Activated B cell treated with CpG ODN at 0.5 μM for 24 hours (primary cell): ENCODE measurements around the gene GPNMB. TPM values are rescaled to one million over a fixed set of nuclear protein-coding genes. Genes with fewer than 3 reads are reported as not detected.

Experiments used
- ATAC-seq: fragments of 200-7000 bp; cut with Tn5 transposase; one replicate; pipeline ENCODE4 v1.10.0; 2021; ENCODE audit warnings: low read depth, mild to moderate bottlenecking, moderate library complexity
- CTCF ChIA-PET: fragments of 350-600 bp; sonication (Branson Sonifier 250); formaldehyde crosslinking; loops from one replicate; lab custom pipeline; 2021; ENCODE audit warnings: antibody characterized with exemption; lab: Charles Lee
- POLR2A ChIA-PET: fragments of 350-600 bp; sonication (Branson Sonifier 250); formaldehyde crosslinking; loops from one replicate; lab custom pipeline; 2021; ENCODE audit warnings: antibody characterized with exemption; lab: Charles Lee
- DNase-seq: peaks from one replicate; pipeline ENCODE4 v3.0.0; 2022
- H3K27ac Mint-ChIP-seq: one replicate; pipeline ENCODE4 v1.8.0; 2020; ENCODE audit warnings: mixed read lengths
- H3K27me3 Mint-ChIP-seq: one replicate; pipeline ENCODE4 v1.8.0; 2021; ENCODE audit warnings: mixed read lengths
- H3K36me3 Mint-ChIP-seq: one replicate; pipeline ENCODE4 v1.8.0; 2021; ENCODE audit warnings: low read depth, mixed read lengths
- H3K4me1 Mint-ChIP-seq: one replicate; pipeline ENCODE4 v1.8.0; 2021; ENCODE audit warnings: mixed read lengths
- H3K4me3 Mint-ChIP-seq: one replicate; pipeline ENCODE4 v1.8.0; 2020; ENCODE audit warnings: mild to moderate bottlenecking, mixed read lengths
- H3K9me3 Mint-ChIP-seq: one replicate; pipeline ENCODE4 v1.8.0; 2020; ENCODE audit warnings: mixed read lengths
- intact Hi-C: fragments of 100-400 bp; cut with micrococcal nuclease; formaldehyde crosslinking; loops from one replicate; pipeline ENCODE4 v1.15.1; 2024
- total RNA-seq: library from RNA; stranded (reverse); gene quantifications from 2 replicates; pipeline ENCODE4 v1.2.3, GENCODE V29; 2022
- TF ChIP-seq, protein P1 (sequence below): fragments of 200-600 bp; IDR thresholded peaks from one replicate; pipeline ENCODE4 v1.8.0; 2022; ENCODE audit warnings: antibody characterized with exemption, mild to moderate bottlenecking

The GPNMB gene
- total RNA-seq, 1 donor from 2014 or later: 1.1 TPM

DNA sequence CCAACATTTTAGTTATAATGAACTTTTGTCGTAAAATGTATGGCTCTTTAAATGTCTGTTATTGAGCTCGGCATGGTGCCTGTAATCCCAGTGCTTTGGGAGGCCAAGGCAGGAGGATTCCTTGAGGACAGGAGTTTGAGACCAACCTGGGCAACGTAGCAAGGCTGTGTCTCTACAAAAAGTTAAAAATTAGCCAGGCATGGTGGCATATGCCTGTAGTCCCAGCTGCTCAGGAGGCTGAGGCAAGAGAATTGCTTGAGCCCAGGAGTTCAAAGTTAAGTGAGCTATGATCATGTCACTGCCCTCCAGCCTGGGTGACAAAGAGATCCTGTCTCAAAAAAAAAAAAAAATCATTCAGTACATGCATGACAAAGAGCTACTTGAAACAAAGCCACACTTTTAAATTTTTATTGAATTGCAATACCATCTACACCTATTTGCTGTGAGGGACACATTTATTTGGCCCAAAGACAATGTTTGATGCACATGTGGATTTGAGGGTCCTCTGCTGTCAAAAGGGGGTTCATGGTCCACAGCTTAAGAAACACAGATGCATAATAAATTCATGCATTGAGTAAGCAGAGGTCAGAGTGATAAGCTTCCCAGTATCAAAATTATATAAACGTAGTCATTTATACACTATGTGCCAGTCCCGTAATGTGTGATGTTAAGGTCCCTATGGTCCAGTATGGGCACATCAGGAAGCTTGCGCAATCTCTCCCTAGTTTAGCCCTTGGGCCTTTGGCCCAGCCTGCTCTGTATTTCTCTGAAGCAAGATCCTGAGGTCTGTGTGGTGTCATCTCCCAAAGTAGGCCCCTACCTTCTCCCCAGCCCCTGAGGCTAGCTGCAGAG is 48.2 kb downstream of the GPNMB start:
- Mint-ChIP-seq H3K9me3 (no peaks in the 10 kb centered on the region), H3K4me3 (no peak overlapping the region), H3K27me3 (peaks cover 4% of the 10 kb centered on the region), H3K4me1 (peaks cover 12% of the 10 kb centered on the region), H3K36me3 (peaks cover 7% of the 10 kb centered on the region), H3K27ac (no peak overlapping the region)
- ChIA-PET POLR2A (no interaction called here), CTCF (interaction anchor here (1.0 kb wide), 1 partner anchor 18 kb away, joined by 3 read pairs; no protein-coding TSS in a partner anchor)
- TF ChIP-seq, protein P1, sequence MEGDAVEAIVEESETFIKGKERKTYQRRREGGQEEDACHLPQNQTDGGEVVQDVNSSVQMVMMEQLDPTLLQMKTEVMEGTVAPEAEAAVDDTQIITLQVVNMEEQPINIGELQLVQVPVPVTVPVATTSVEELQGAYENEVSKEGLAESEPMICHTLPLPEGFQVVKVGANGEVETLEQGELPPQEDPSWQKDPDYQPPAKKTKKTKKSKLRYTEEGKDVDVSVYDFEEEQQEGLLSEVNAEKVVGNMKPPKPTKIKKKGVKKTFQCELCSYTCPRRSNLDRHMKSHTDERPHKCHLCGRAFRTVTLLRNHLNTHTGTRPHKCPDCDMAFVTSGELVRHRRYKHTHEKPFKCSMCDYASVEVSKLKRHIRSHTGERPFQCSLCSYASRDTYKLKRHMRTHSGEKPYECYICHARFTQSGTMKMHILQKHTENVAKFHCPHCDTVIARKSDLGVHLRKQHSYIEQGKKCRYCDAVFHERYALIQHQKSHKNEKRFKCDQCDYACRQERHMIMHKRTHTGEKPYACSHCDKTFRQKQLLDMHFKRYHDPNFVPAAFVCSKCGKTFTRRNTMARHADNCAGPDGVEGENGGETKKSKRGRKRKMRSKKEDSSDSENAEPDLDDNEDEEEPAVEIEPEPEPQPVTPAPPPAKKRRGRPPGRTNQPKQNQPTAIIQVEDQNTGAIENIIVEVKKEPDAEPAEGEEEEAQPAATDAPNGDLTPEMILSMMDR: no peak
- no peak for DNase-seq
- intact Hi-C loops: loop anchor here (10.0 kb wide), 1 partner anchor 1830 kb away; the partner anchor contains the start of gene CYCS
- no peak for ATAC-seq

DNA sequence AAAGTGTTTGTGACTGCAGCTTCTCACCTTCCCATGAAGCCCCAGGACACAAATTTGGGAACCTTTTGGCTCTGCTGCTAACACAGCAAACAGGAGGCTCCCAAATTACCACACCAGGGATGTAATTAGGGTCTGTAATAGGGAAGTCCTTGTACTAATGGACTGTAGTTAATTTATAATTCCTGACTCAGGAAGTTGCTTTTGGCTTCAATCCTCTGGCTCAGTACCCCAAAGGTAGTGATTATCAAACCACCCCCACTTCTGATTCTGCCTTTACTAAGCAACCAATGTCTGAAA is 48.8 kb downstream of the GPNMB start:
- ChIA-PET CTCF (no interaction called here), POLR2A (no interaction called here)
- Mint-ChIP-seq H3K4me3 (no peak overlapping the region), H3K9me3 (no peaks in the 10 kb centered on the region), H3K27ac (no peak overlapping the region), H3K4me1 (peaks cover 17% of the 10 kb centered on the region), H3K36me3 (peaks cover 7% of the 10 kb centered on the region), H3K27me3 (peaks cover 4% of the 10 kb centered on the region)
- TF ChIP-seq, protein P1: no peak
- DNase-seq: no peak
- intact Hi-C loops: loop anchor here (10.0 kb wide), 1 partner anchor 1829 kb away; the partner anchor contains the start of gene CYCS
- no peak for ATAC-seq

GRCh38 chr7:23298141-23298881 is 51.7 kb downstream of the GPNMB start:
- TF ChIP-seq, protein P1: no peak
- Mint-ChIP-seq H3K27me3 (peaks cover 4% of the 10 kb centered on the region), H3K27ac (peak overlapping the region; percentile 95), H3K9me3 (no peaks in the 10 kb centered on the region), H3K36me3 (peaks cover 25% of the 10 kb centered on the region), H3K4me3 (peak overlapping the region; percentile 89), H3K4me1 (peaks cover 37% of the 10 kb centered on the region)
- intact Hi-C loops: loop anchor here (2.0 to 10.0 kb wide), 4 partner anchors 46 to 1826 kb away; partner anchors contain the start of genes CYCS and TOMM7
- CTCF ChIA-PET: no interaction called here
- no peak for ATAC-seq
- POLR2A ChIA-PET: interaction anchor here (0.7 to 2.0 kb wide), 11 partner anchors 19 to 1195 kb away, joined by 3 to 22 read pairs (median 4); partner anchors contain the start of gene NUP42
- no peak for DNase-seq

GRCh38 chr7:23298885-23299769 is 52.6 kb downstream of the GPNMB start, which contains the start of gene MALSU1:
Gene MALSU1, plus strand, starts transcription at chr7:23299339. Its CDS starts 14 bp downstream, at chr7:23299353.
- Mint-ChIP-seq H3K4me3 (peak within 1 kb of the TSS; percentile 89), H3K27ac (peak within 1 kb of the TSS; percentile 95), H3K4me1 (peaks cover 39% of the 10 kb centered on the region), H3K9me3 (no peaks in the 10 kb centered on the region), H3K27me3 (peaks cover 4% of the 10 kb centered on the region), H3K36me3 (peaks cover 28% of the 10 kb centered on the region)
- ChIA-PET CTCF (no interaction called here), POLR2A (interaction anchor here (0.6 to 2.0 kb wide), 12 partner anchors 20 to 1196 kb away, joined by 3 to 22 read pairs (median 4); partner anchors contain the start of gene NUP42)
- intact Hi-C loops: loop anchor here (1.0 to 10.0 kb wide), 10 partner anchors 26 to 1872 kb away; partner anchors contain the start of genes CCDC126, CYCS, KLHL7 and TOMM7
- ATAC-seq: peak; percentile 99
- TF ChIP-seq, protein P1: no peak
- DNase-seq: peak; percentile 95
